ENCODE measurements around the gene ENTPD8. TPM values are rescaled to one million over a fixed set of nuclear protein-coding genes. Genes with fewer than 3 reads are reported as not detected.
"Not testable (repeated sequence)": the region's sequence is repeated elsewhere in the genome, so short reads cannot be mapped to it uniquely, and the experiment has no call there.

The ENTPD8 gene
- total RNA-seq, 2 experiments from 2014 or later, result not detected

GRCh38 chr9:137423514-137424291, 17.5 kb downstream of the ENTPD8 start:
- ChIA-PET CTCF (interaction anchor here (0.6 to 3.2 kb wide), 16 partner anchors 9 to 355 kb away, joined by 3 to 25 read pairs (median 4); partner anchors contain the start of genes ENTPD8 and NRARP), POLR2A (interaction anchor here (1.0 to 1.5 kb wide), 3 partner anchors 18 to 38 kb away, joined by 3 to 7 read pairs (median 3); partner anchors contain the start of genes ENTPD8 and NSMF)

- POLR2A ChIA-PET, result interaction anchor here (0.6 to 1.5 kb wide), 4 partner anchors 36 to 693 kb away, joined by 3 to 7 read pairs (median 5); partner anchors contain the start of gene NSMF
- CTCF ChIA-PET, result interaction anchor here (0.6 to 3.2 kb wide), 22 partner anchors 8 to 354 kb away, joined by 3 to 25 read pairs (median 4); partner anchors contain the start of genes ENTPD8 and NRARP
Observed at GRCh38 chr9:137422604-137423513, 18.3 kb downstream of the ENTPD8 start, which contains the start of the genes EXD3 and NOXA1. Gene EXD3, minus strand, starts transcription at chr9:137423162. Its CDS starts 27,805 bp downstream, at chr9:137395357. Gene NOXA1, plus strand, starts transcription at chr9:137423393. Its CDS starts 137 bp downstream, at chr9:137423530.

- ChIA-PET POLR2A (interaction anchor here (1.5 kb wide), 1 partner anchor 37 kb away, joined by 7 read pairs; the partner anchor contains the start of gene NSMF), CTCF (interaction anchor here (0.6 to 3.2 kb wide), 9 partner anchors 11 to 353 kb away, joined by 3 to 25 read pairs (median 4); partner anchors contain the start of gene ENTPD8)
Observed at GRCh38 chr9:137421838-137422603, 19.1 kb downstream of the ENTPD8 start.

GRCh38 chr9:137417161-137418021, 23.8 kb downstream of the ENTPD8 start:
- ChIA-PET POLR2A (no interaction called here), CTCF (interaction anchor here (0.6 kb wide), 1 partner anchor 290 kb away, joined by 3 read pairs; no protein-coding TSS in a partner anchor)

- POLR2A ChIA-PET, result no interaction called here
Observed at GRCh38 chr9:137416563-137417151, 24.5 kb downstream of the ENTPD8 start.

GRCh38 chr9:137416006-137416562, 25.1 kb downstream of the ENTPD8 start:
- CTCF ChIA-PET, result no interaction called here
- POLR2A ChIA-PET, result no interaction called here

More at GRCh38 chr9:137416563-137417151, 24.5 kb downstream of the ENTPD8 start:
- CTCF ChIA-PET, result interaction anchor here (0.6 kb wide), 1 partner anchor 289 kb away, joined by 3 read pairs; no protein-coding TSS in a partner anchor

- ChIA-PET POLR2A (interaction anchor here (0.7 kb wide), 1 partner anchor 231 kb away, joined by 3 read pairs; no protein-coding TSS in a partner anchor), CTCF (no interaction called here)
Observed at GRCh38 chr9:137415451-137415850, 25.7 kb downstream of the ENTPD8 start.

- POLR2A ChIA-PET, result no interaction called here
- CTCF ChIA-PET, result interaction anchor here (3.7 kb wide), 1 partner anchor 10 kb away, joined by 12 read pairs; the partner anchor contains the start of genes EXD3 and NOXA1
Observed at GRCh38 chr9:137412431-137412830, 28.7 kb downstream of the ENTPD8 start.

GRCh38 chr9:137411645-137412380, 29.3 kb downstream of the ENTPD8 start:
- ChIA-PET CTCF (interaction anchor here (3.7 kb wide), 1 partner anchor 11 kb away, joined by 12 read pairs; the partner anchor contains the start of genes EXD3 and NOXA1), POLR2A (no interaction called here)

- POLR2A ChIA-PET, result no interaction called here
- CTCF ChIA-PET, result interaction anchor here (3.7 kb wide), 1 partner anchor 11 kb away, joined by 12 read pairs; the partner anchor contains the start of genes EXD3 and NOXA1
Observed at GRCh38 chr9:137411260-137411644, 29.9 kb downstream of the ENTPD8 start.

GRCh38 chr9:137410891-137411249, 30.3 kb downstream of the ENTPD8 start:
- POLR2A ChIA-PET, result no interaction called here
- CTCF ChIA-PET, result interaction anchor here (3.7 kb wide), 1 partner anchor 12 kb away, joined by 12 read pairs; the partner anchor contains the start of genes EXD3 and NOXA1

- POLR2A ChIA-PET, result not testable (repeated sequence)
Observed at GRCh38 chr9:137410236-137410890, 30.8 kb downstream of the ENTPD8 start.

GRCh38 chr9:137409515-137409914, 31.6 kb downstream of the ENTPD8 start:
- POLR2A ChIA-PET, result no interaction called here
- CTCF ChIA-PET, result interaction anchor here (1.0 to 3.7 kb wide), 2 partner anchors 12 to 13 kb away, joined by 3 to 12 read pairs; partner anchors contain the start of genes EXD3 and NOXA1

More at GRCh38 chr9:137410236-137410890, 30.8 kb downstream of the ENTPD8 start:
- CTCF ChIA-PET, result interaction anchor here (3.7 kb wide), 1 partner anchor 12 kb away, joined by 12 read pairs; the partner anchor contains the start of genes EXD3 and NOXA1

GRCh38 chr9:137408651-137409405, 32.3 kb downstream of the ENTPD8 start:
- CTCF ChIA-PET, result interaction anchor here (1.0 to 1.8 kb wide), 2 partner anchors 11 to 111 kb away, joined by 3 to 4 read pairs; no protein-coding TSS in a partner anchor
- POLR2A ChIA-PET, result no interaction called here
